H9 (cell line): Measurements from ENCODE around the gene CLEC16A. TPM values are rescaled to one million over a fixed set of nuclear protein-coding genes. Genes with fewer than 3 reads are reported as not detected.
A peak's percentile ranks its signal among the peaks of the same experiment; 100 is the strongest.

Experiments used
- DNase-seq: peaks from one replicate; pipeline ENCODE4 v3.0.0-alpha.2; 2017
- H2AFZ ChIP-seq: one replicate; pipeline ENCODE4 v1.6.1; 2013; ENCODE audit warnings: mild to moderate bottlenecking, low read length, control low read depth, moderate library complexity
- H2AK5ac ChIP-seq: 2 replicates; pipeline ENCODE4 v1.6.1; 2013; ENCODE audit warnings: low read length, control low read depth, mixed read lengths; ENCODE audit not compliant: insufficient read length
- H2BK120ac ChIP-seq: one replicate; pipeline ENCODE4 v1.6.1; 2013; ENCODE audit warnings: low read depth, mild to moderate bottlenecking, low read length, control low read depth, inconsistent platforms; ENCODE audit not compliant: poor library complexity, severe bottlenecking
- H2BK12ac ChIP-seq: 2 replicates; pipeline ENCODE4 v1.6.1; 2013; ENCODE audit warnings: low read length, control low read depth, mixed read lengths, low read depth; ENCODE audit not compliant: insufficient read length
- H2BK15ac ChIP-seq: 2 replicates; pipeline ENCODE4 v1.6.1; 2013; ENCODE audit warnings: low read depth, low read length, control low read depth
- H2BK20ac ChIP-seq: one replicate; pipeline ENCODE4 v1.6.1; 2013; ENCODE audit warnings: low read depth, mild to moderate bottlenecking, low read length, control low read depth, inconsistent platforms; ENCODE audit not compliant: poor library complexity, severe bottlenecking
- H2BK5ac ChIP-seq: 2 replicates; pipeline ENCODE4 v1.6.1; 2013; ENCODE audit warnings: low read length, control low read depth, mixed read lengths; ENCODE audit not compliant: insufficient read length
- H3K14ac ChIP-seq: 2 replicates; pipeline ENCODE4 v1.6.1; 2013; ENCODE audit warnings: low read length, control low read depth; ENCODE audit not compliant: insufficient read depth
- H3K18ac ChIP-seq: 2 replicates; pipeline ENCODE4 v1.6.1; 2013; ENCODE audit warnings: low read depth, mild to moderate bottlenecking, mixed read lengths, low read length, control low read depth; ENCODE audit not compliant: insufficient read length
- H3K23ac ChIP-seq: 2 replicates; pipeline ENCODE4 v1.6.1; 2013; ENCODE audit warnings: low read length, control low read depth, mixed read lengths, low read depth; ENCODE audit not compliant: insufficient read length
- H3K23me2 ChIP-seq: 2 replicates; pipeline ENCODE4 v1.6.1; 2013; ENCODE audit warnings: low read depth, mild to moderate bottlenecking, mixed read lengths, low read length, control low read depth; ENCODE audit not compliant: insufficient read length, poor library complexity, severe bottlenecking
- H3K27ac ChIP-seq: 2 replicates; pipeline ENCODE4 v1.5.1; 2013; ENCODE audit warnings: low read length, control low read depth, mixed read lengths, low read depth; ENCODE audit not compliant: insufficient read length
- H3K27me3 ChIP-seq: 2 replicates; pipeline ENCODE4 v1.6.1; 2013; ENCODE audit warnings: low read length, control low read depth, inconsistent platforms; ENCODE audit not compliant: insufficient read depth
- H3K4ac ChIP-seq: 2 replicates; pipeline ENCODE4 v1.6.1; 2013; ENCODE audit warnings: low read depth, mild to moderate bottlenecking, control low read depth, inconsistent platforms, low read length, moderate library complexity
- H3K4me1 ChIP-seq: 2 replicates; pipeline ENCODE4 v1.6.1; 2013; ENCODE audit warnings: low read length, control low read depth, inconsistent platforms; ENCODE audit not compliant: insufficient read depth
- H3K4me2 ChIP-seq: 2 replicates; pipeline ENCODE4 v1.6.1; 2013; ENCODE audit warnings: low read length, control low read depth, mixed read lengths; ENCODE audit not compliant: insufficient read length, insufficient read depth
- H3K56ac ChIP-seq: 2 replicates; pipeline ENCODE4 v1.6.1; 2013; ENCODE audit warnings: low read depth, mild to moderate bottlenecking, mixed read lengths, low read length, control low read depth; ENCODE audit not compliant: insufficient read length
- H3K79me1 ChIP-seq: 2 replicates; pipeline ENCODE4 v1.6.1; 2013; ENCODE audit warnings: low read depth, mild to moderate bottlenecking, moderate library complexity, low read length, control low read depth, inconsistent platforms; ENCODE audit not compliant: insufficient read depth, poor library complexity, severe bottlenecking
- H3K79me2 ChIP-seq: 2 replicates; pipeline ENCODE4 v1.6.1; 2013; ENCODE audit warnings: low read length, control low read depth, inconsistent platforms; ENCODE audit not compliant: insufficient read depth
- H3K9ac ChIP-seq: 2 replicates; pipeline ENCODE4 v1.6.1; 2013; ENCODE audit warnings: low read length, control low read depth, mixed read lengths; ENCODE audit not compliant: insufficient read length; ENCODE audit errors: extremely low read depth
- H3K9me3 ChIP-seq: one replicate; pipeline ENCODE4 v1.6.1; 2013; ENCODE audit warnings: low read depth, low read length, inconsistent platforms; ENCODE audit not compliant: control insufficient read depth
- H3T11ph ChIP-seq: one replicate; pipeline ENCODE4 v1.6.1; 2013; ENCODE audit warnings: mild to moderate bottlenecking, low read length, control low read depth, inconsistent platforms
- H4K20me1 ChIP-seq: one replicate; pipeline ENCODE4 v1.6.1; 2013; ENCODE audit not compliant: control insufficient read depth, insufficient read length, insufficient read depth
- H4K5ac ChIP-seq: 2 replicates; pipeline ENCODE4 v1.6.1; 2013; ENCODE audit warnings: low read depth, mild to moderate bottlenecking, mixed read lengths, low read length, control low read depth; ENCODE audit not compliant: insufficient read length
- H4K8ac ChIP-seq: replicated peaks from 2 replicates; pipeline ENCODE4 v1.6.1; 2013; ENCODE audit warnings: low read length, control low read depth, mixed read lengths, low read depth; ENCODE audit not compliant: insufficient read length
- H4K91ac ChIP-seq: 2 replicates; pipeline ENCODE4 v1.6.1; 2013; ENCODE audit warnings: low read depth, mild to moderate bottlenecking, moderate library complexity, mixed read lengths, low read length, control low read depth; ENCODE audit not compliant: insufficient read length
- H3K27ac Mint-ChIP-seq, 3 experiments: 2 replicates in 2 of 3; 3 replicates in 1 of 3; pipeline ENCODE4 v1.8.0; 2020 to 2021; ENCODE audit warnings: mixed read lengths in 3 of 3, mild to moderate bottlenecking in 1 of 3, moderate library complexity in 1 of 3
- H3K27me3 Mint-ChIP-seq: 2 replicates; pipeline ENCODE4 v1.8.0; 2021; ENCODE audit warnings: low read depth, mild to moderate bottlenecking, moderate library complexity, mixed read lengths
- H3K36me3 Mint-ChIP-seq, 3 experiments: 2 replicates in 2 of 3; 3 replicates in 1 of 3; pipeline ENCODE4 v1.8.0; 2020 to 2021; ENCODE audit warnings: low read depth in 3 of 3, mixed read lengths in 3 of 3; ENCODE audit not compliant: insufficient read depth in 1 of 3
- H3K4me1 Mint-ChIP-seq, 2 experiments: 2 replicates each; pipeline ENCODE4 v1.8.0; 2020; ENCODE audit warnings: mixed read lengths in 2 of 2
- H3K4me3 Mint-ChIP-seq, 2 experiments: 2 replicates in 1 of 2; 3 replicates in 1 of 2; pipeline ENCODE4 v1.8.0; 2020 to 2021; ENCODE audit warnings: mild to moderate bottlenecking in 2 of 2, mixed read lengths in 2 of 2, moderate library complexity in 1 of 2
- H3K9me3 Mint-ChIP-seq, 2 experiments: 2 replicates in 1 of 2; 3 replicates in 1 of 2; pipeline ENCODE4 v1.8.0; 2020; ENCODE audit warnings: mild to moderate bottlenecking in 2 of 2, mixed read lengths in 2 of 2, moderate library complexity in 1 of 2
- WGBS: extraction: QIAGEN DNeasy Blood & Tissue Kit; methylation state at CpG from one replicate; pipeline ENCODE4 v1.1.7; 2013; ENCODE audit warnings: missing lambda C conversion rate, low lambda C conversion rate, mixed read lengths; ENCODE audit not compliant: insufficient read length; ENCODE audit errors: extremely low coverage; 5-methylcytosine and 5-hydroxymethylcytosine counted together
- total RNA-seq: library from RNA; stranded (reverse); gene quantifications from 2 replicates; pipeline ENCODE4 v1.2.1, GENCODE V29; 2021
- TF ChIP-seq, protein P1 (sequence below): fragments of 200-600 bp; sonication (generic); conservative IDR thresholded peaks from 3 replicates; pipeline ENCODE4 v1.8.0; 2021; ENCODE audit warnings: antibody characterized with exemption, mild to moderate bottlenecking

The CLEC16A gene
- total RNA-seq, 1 experiment from 2014 or later: 15.2 TPM

DNA sequence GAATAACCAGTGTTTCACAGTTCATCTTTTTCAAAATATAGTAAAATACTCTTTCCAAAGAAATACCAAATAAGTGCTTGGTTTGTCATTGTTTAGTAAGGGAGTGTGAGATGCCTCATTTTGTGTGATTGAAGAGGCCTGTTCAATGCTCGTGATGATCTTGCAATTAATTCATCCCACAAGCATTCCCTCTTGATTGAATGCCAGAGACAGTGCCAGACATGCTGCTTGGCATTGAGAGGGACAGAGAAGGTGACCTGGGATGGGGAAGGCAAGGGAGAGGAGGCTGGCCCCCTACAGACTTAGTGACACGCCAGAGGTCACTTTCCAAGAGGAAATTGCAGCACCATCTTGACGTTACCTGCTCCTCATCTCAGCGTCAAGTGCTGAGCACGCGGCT is 49.3 kb downstream of the CLEC16A start:
- H3K4me1 ChIP-seq: no peaks in the 10 kb centered on the region
- H3K27me3 ChIP-seq: no peaks in the 10 kb centered on the region
- H2AFZ ChIP-seq: no peak overlapping the region
- no peaks in the 10 kb centered on the region for H3K79me2 ChIP-seq
- Mint-ChIP-seq H3K4me1 (peaks cover 5 to 11% of the 10 kb centered on the region in 2 experiments), H3K27me3 (no peaks in the 10 kb centered on the region), H3K27ac (0 out of 7 replicates have a peak overlapping the region, but pooled peaks of 1 of the 3 experiments have one; percentile 16), H3K9me3 (no peaks in the 10 kb centered on the region), H3K36me3 (peaks cover 3 to 18% (median 4%) of the 10 kb centered on the region in 3 experiments; a peak in 4 of 7 replicates), H3K4me3 (no peak overlapping the region)
- H3K23me2 ChIP-seq: no peaks in the 10 kb centered on the region
- H3K56ac ChIP-seq: no peak overlapping the region
- H4K5ac ChIP-seq: no peak overlapping the region
- no peak overlapping the region for H3K14ac ChIP-seq
- H2AK5ac ChIP-seq: no peak overlapping the region
- H3K23ac ChIP-seq: no peak overlapping the region
- no peak overlapping the region for H3T11ph ChIP-seq
- no peak overlapping the region for H3K4me2 ChIP-seq
- H2BK5ac ChIP-seq: no peak overlapping the region
- H3K9ac ChIP-seq: no peak overlapping the region
- H4K8ac ChIP-seq: no peak overlapping the region
- H3K27ac ChIP-seq: no peak overlapping the region
- H3K79me1 ChIP-seq: no peaks in the 10 kb centered on the region
- H4K20me1 ChIP-seq: no peaks in the 10 kb centered on the region
- no peak overlapping the region for H2BK15ac ChIP-seq
- H3K4ac ChIP-seq: no peak overlapping the region
- no peak overlapping the region for H2BK120ac ChIP-seq
- H2BK20ac ChIP-seq: no peak overlapping the region
- H3K9me3 ChIP-seq: no peaks in the 10 kb centered on the region
- TF ChIP-seq, protein P1, sequence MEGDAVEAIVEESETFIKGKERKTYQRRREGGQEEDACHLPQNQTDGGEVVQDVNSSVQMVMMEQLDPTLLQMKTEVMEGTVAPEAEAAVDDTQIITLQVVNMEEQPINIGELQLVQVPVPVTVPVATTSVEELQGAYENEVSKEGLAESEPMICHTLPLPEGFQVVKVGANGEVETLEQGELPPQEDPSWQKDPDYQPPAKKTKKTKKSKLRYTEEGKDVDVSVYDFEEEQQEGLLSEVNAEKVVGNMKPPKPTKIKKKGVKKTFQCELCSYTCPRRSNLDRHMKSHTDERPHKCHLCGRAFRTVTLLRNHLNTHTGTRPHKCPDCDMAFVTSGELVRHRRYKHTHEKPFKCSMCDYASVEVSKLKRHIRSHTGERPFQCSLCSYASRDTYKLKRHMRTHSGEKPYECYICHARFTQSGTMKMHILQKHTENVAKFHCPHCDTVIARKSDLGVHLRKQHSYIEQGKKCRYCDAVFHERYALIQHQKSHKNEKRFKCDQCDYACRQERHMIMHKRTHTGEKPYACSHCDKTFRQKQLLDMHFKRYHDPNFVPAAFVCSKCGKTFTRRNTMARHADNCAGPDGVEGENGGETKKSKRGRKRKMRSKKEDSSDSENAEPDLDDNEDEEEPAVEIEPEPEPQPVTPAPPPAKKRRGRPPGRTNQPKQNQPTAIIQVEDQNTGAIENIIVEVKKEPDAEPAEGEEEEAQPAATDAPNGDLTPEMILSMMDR: no peak
- no peak overlapping the region for H2BK12ac ChIP-seq
- no CpG with 5 or more reads among the region's 6 CpGs for WGBS
- H3K18ac ChIP-seq: no peak overlapping the region
- no peak overlapping the region for H4K91ac ChIP-seq
- no peak for DNase-seq
